MM.1S (cell line): Measurements from ENCODE around the gene FADS3.

Experiments
- CTCF ChIP-seq: fragments of 300-600 bp; sonication (generic); IDR thresholded peaks from 2 replicates; pipeline ENCODE4 v1.5.1; 2016; ENCODE audit warnings: antibody characterized with exemption, low read length, mixed read lengths
- EZH2 ChIP-seq: fragments of 300-600 bp; sonication (generic); optimal IDR thresholded peaks from 2 replicates; pipeline ENCODE3; 2017; ENCODE audit warnings: low read depth, mild to moderate bottlenecking, antibody characterized with exemption, low read length, mixed read lengths
- EZH2phosphoT487 ChIP-seq: fragments of 300-600 bp; sonication (generic); IDR thresholded peaks from 2 replicates; pipeline ENCODE4 v1.6.1; 2018; ENCODE audit warnings: antibody characterized with exemption, low read length

GRCh38 chr11:61885166-61885778 is 6.1 kb downstream of the FADS3 start:
- no peak for TF ChIP-seq CTCF
- no peak for TF ChIP-seq EZH2phosphoT487
- TF ChIP-seq EZH2, result no peak
